Cardiac muscle cell (in vitro differentiated cells and primary cell): Measurements from ENCODE around the gene SCTR. TPM values are rescaled to one million over a fixed set of nuclear protein-coding genes. Genes with fewer than 3 reads are reported as not detected.

Source experiments
- DNase-seq, 2 donors: peaks; one replicate each; pipeline versions ENCODE4 v3.0.0 to v3.0.0-alpha.2; 2010 to 2017; ENCODE audit warnings: low read depth in 1 of 2, low spot score in 1 of 2
- H3K27ac ChIP-seq: fragments of 200-600 bp; sonication (generic); 2 replicates; pipeline ENCODE4 v1.5.1; 2016
- H3K27me3 ChIP-seq: fragments of 200-600 bp; sonication (generic); 2 replicates; pipeline ENCODE4 v1.6.0; 2016; ENCODE audit warnings: control low read depth
- H3K36me3 ChIP-seq: fragments of 200-600 bp; sonication (generic); 2 replicates; pipeline ENCODE4 v1.5.1; 2016; ENCODE audit warnings: control low read depth
- H3K4me1 ChIP-seq: fragments of 200-600 bp; sonication (generic); 2 replicates; pipeline ENCODE4 v1.8.1; 2017; ENCODE audit warnings: low read depth, mild to moderate bottlenecking, mixed run types
- H3K4me3 ChIP-seq: fragments of 200-600 bp; sonication (generic); 2 replicates; pipeline ENCODE4 v1.5.1; 2016; ENCODE audit warnings: mild to moderate bottlenecking
- H3K9me3 ChIP-seq: fragments of 200-600 bp; sonication (generic); 2 replicates; pipeline ENCODE4 v1.5.1; 2017; ENCODE audit warnings: low read depth, mild to moderate bottlenecking, control low read depth
- CTCF ChIP-seq: IDR thresholded peaks from 2 replicates; pipeline ENCODE4 v1.5.1; 2012; ENCODE audit warnings: low read depth, mild to moderate bottlenecking, low read length
- polyA plus RNA-seq: library from polyadenylated mRNA; unstranded; fragments of >200 nt; fragmentation: Nextera tagmentation; extraction: Ambion mirVana; gene quantifications from 2 replicates; pipeline ENCODE4 v1.2.1, GENCODE V29; 2016
- total RNA-seq: library from RNA; depleted of rRNA; stranded (reverse); fragments of >200 nt; gene quantifications from 2 replicates; pipeline ENCODE4 v1.2.3, GENCODE V29; 2016

SCTR gene
- total and polyA plus RNA-seq, 2 experiments from 2014 or later: 0.09 TPM; not detected in 1

GRCh38 chr2:119511989-119512388 lies 12.3 kb downstream of the SCTR start:
- TF ChIP-seq CTCF: no peak
- no peaks in the 10 kb centered on the region for H3K4me1 ChIP-seq
- DNase-seq: no peak
- H3K27ac ChIP-seq: no peak overlapping the region
- no peaks in the 10 kb centered on the region for H3K36me3 ChIP-seq
- H3K4me3 ChIP-seq: no peak overlapping the region
- H3K27me3 ChIP-seq: no peaks in the 10 kb centered on the region
- H3K9me3 ChIP-seq: no peaks in the 10 kb centered on the region

- no peaks in the 10 kb centered on the region for H3K36me3 ChIP-seq
- H3K4me1 ChIP-seq: no peaks in the 10 kb centered on the region
- no peaks in the 10 kb centered on the region for H3K9me3 ChIP-seq
- no peak for DNase-seq
- no peaks in the 10 kb centered on the region for H3K27me3 ChIP-seq
- H3K4me3 ChIP-seq: no peak overlapping the region
- H3K27ac ChIP-seq: no peak overlapping the region
- no peak for TF ChIP-seq CTCF
These were observed 15.5 kb downstream of the SCTR start for GRCh38 chr2:119508756-119509155.

- Histone ChIP-seq H3K36me3 (no peaks in the 10 kb centered on the region), H3K4me1 (peaks cover 4% of the 10 kb centered on the region), H3K9me3 (no peaks in the 10 kb centered on the region), H3K27me3 (no peaks in the 10 kb centered on the region), H3K4me3 (no peak overlapping the region), H3K27ac (no peak overlapping the region)
- no peak for DNase-seq
- TF ChIP-seq CTCF: no peak
These were observed 27.6 kb downstream of the SCTR start for GRCh38 chr2:119496682-119497081.

- Histone ChIP-seq H3K27me3 (no peaks in the 10 kb centered on the region), H3K9me3 (no peaks in the 10 kb centered on the region), H3K4me1 (peaks cover 5% of the 10 kb centered on the region), H3K4me3 (no peak overlapping the region), H3K36me3 (no peaks in the 10 kb centered on the region), H3K27ac (no peak overlapping the region)
- no peak for TF ChIP-seq CTCF
- no peak for DNase-seq
These were observed 28.3 kb downstream of the SCTR start for GRCh38 chr2:119495948-119496347.

- no peak overlapping the region for H3K4me3 ChIP-seq
- DNase-seq: no peak
- H3K27ac ChIP-seq: no peak overlapping the region
- no peaks in the 10 kb centered on the region for H3K9me3 ChIP-seq
- TF ChIP-seq CTCF: no peak
- no peaks in the 10 kb centered on the region for H3K36me3 ChIP-seq
- H3K4me1 ChIP-seq: peaks cover 5% of the 10 kb centered on the region
- H3K27me3 ChIP-seq: no peaks in the 10 kb centered on the region
These were observed 30.0 kb downstream of the SCTR start for GRCh38 chr2:119494163-119494790.
